Activated CD4-positive, alpha-beta T cell treated with anti-CD3 and anti-CD28 coated beads, Interleukin-2, amount 50 U/mL, for 4 hours (primary cell): ENCODE results near the gene TGFBI.

ENCODE experiments used
- DNase-seq, 2 experiments: peaks; one replicate each; pipeline ENCODE4 v3.0.0-alpha.2; 2020

Gene TGFBI

DNA sequence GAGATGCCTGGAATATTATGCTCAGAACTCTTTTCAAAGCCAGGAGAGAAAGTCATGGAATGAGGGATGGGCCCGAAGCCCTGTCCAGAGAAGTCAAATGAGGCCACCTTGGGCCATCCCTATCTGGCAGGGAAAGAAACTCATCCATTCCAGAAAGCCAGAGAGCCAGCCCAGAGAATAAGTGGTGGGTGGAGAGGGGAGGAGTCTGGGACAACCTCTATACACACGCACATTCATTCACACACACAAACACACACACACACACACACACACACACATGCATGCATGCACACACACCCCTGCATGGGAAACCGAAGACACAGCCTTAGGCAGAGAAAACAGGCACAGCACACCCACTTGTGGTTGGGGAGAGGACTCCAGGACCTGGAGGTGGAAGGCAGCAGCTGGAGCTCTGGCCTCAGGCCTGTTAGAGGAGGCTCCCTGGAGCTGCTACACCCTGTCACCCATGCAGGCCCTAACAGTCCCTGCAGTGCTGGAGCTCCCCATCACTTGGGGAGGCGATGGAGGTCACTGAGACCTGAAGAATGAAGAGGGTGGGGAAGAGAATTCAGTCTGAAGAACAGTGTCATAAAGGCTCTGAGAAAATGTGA is 38.0 kb downstream of the TGFBI start:
- no peak for DNase-seq

DNA sequence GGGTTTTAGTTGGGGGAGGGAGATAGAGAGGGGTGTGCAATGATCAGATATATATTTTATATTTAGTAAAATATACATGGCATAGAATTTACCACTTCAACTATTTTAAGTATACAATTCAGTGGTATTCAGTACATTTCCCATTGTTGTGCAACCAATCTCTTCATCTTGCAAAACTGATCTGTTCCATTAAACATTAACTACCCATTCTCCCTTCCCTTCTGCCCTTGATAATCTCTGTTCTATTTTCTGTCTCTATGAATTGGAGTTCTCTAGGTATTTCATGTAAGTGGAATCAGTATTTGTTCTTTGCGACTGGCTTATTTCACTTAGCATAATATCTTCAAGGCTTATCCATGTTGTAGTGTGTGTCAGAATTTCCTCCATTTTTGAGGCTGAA is 38.6 kb downstream of the TGFBI start:
- DNase-seq = no peak

DNA sequence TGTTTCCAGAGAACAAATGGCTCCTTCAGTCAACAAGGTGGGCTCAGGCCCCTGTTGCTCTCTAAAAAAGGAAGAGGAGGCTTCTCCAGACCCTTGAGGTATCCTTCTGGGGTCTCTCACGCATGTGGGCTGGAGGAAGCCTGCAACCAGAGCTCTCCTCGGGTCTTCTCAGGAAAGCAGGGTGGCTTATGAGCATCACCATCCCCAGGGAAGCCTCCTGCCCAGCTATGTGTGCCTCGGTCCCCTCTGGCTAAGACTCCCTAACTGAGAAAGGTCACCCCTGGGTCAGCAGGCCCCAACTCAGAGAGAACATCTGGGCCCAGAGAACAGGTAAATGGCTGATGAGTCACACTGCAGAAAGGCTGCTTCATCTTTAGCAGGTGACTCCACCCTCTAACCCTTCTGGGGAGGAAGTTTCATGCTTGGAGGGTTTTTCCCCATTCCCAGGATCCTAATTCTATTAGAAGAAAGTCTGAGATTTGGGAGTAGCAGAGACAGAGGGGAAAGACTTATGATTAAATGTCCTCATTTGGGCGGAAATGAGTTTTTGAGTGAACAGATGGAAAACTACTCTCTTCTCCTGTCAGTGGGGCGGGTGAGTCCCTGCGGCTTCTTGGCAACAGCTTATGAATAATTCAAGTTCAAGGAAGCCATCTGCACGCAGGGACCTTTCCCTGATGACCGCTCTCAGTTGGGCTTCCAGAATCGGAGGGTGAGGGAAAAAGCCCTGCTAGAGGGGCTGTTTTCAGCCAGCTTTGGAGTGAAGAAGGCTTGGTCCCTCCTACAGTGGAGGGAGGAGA is 41.9 kb downstream of the TGFBI start:
- no peak for DNase-seq

- DNase-seq = no peak
Observed at GRCh38 chr5:136073714-136074529, 45.1 kb downstream of the TGFBI start.

DNA sequence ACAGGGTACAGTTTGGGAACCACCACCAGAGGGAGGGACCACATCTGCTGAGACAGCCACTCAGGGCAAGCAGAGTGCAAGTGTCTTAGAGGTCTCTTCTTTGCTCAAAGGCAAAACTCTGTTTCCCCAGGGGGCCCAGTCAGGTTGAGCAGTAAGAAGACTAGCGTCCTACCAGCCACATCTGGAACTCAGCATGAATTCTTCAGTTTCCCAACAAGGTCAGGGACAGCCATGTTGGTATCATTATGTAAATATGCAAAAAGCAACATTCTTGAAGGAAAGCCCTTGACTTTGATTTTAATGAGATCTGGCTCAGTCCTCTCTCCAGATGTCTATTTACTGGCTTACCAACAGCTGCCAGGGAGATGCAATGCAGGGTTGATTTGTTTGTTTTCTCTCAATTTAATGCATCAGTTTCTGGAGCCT is 46.7 kb downstream of the TGFBI start:
- no peak for DNase-seq

GRCh38 chr5:136076067-136076466 is 47.3 kb downstream of the TGFBI start:
- no peak for DNase-seq

- DNase-seq = no peak
Observed at GRCh38 chr5:136076881-136077445, 48.2 kb downstream of the TGFBI start.

GRCh38 chr5:136079195-136079985 is 50.6 kb downstream of the TGFBI start:
- DNase-seq = no peak

DNA sequence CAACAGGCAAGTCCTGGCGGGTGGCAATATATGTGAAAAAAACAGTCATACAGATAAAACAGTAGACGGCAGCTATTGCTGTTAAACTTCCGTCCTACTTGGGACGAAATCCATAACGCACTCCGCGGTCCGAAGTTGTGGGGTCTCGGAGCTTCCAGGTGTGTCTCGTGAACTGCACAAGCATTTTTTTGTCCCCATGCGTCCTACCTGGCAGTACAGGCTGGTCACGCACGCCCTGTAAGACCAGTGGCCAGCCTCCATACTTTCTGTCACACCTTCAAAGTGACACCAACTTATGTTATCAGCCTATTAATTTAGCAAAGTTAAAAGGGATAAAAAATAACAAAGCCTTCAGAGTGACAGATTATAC is 51.3 kb downstream of the TGFBI start:
- DNase-seq = no peak

DNA sequence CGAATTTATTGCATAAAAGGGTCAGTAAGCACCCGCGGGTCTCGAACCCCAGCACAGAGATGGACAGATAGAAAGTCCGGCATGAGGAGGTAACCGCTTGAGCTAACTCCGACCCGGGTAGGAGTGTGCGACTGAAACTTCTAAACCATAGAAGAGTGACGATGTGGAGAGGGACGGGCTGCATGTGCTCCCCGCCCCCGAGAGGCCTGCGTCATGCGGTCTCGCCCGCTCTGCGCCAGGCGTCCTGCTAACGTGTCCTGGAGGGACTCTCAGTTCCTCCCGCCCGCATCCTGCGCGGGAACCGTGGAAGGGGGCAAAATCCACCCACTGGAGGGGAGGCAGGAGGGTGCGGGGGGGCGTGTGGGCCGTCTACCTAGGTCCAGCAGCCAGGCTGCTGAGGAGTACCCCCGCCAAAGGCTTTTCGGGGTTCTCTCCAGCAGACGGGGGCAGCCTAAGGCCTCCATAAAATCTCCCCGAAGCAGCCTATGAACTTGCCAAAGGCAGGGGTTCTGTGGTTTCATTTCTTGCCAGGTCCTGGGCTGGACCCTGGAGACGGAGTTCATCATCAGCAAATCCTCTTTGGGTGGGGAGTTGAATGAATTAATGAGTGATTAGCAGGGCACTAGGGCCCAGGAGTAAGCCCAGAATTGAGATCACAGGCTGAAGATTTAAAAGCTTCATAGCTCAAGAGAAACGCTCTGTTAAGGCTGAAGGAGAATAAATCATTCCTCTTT is 51.9 kb downstream of the TGFBI start:
- peak; percentile 43 to 48 for DNase-seq

GRCh38 chr5:136081217-136081591 is 52.4 kb downstream of the TGFBI start:
- no peak for DNase-seq

DNA sequence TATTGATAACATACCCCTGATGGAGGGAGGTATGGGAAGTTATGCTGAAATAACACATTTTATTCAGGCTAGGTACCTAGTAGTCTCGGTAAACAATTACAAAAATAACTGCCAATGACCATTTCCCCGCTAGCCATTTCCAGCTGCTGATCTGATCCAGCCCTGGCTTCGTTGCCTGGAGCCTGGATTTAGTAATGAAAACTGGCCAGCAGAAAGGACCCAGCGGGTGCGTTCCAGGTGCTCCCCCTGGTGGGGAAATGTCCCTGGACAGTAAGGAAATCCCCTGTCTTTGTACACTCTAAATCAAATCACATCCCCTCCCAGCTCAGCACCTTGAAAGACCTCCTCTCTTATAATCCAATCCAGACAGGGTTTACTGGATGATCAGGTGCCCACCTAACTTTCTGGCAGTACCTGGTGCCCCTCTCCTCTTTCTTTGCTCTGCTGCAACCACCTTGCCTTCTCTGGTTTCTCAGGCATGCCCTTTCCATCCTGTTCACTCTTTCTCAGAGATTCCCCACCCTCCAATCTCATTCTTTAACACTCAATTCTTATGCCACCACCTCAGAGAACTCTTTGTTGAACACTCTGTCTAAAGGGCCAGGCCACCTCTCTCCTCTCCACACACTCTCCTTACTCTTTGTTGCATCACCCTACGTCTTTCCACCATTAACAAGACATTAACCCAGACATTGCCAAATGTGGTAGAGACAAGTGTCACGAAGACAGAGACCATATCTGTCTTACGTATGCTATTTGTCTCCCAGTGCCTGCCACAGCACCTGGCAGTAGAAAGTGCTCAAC is 53.8 kb downstream of the TGFBI start:
- peak; percentile 36 to 38 for DNase-seq

- DNase-seq = no peak
Observed at GRCh38 chr5:136084698-136085097, 55.9 kb downstream of the TGFBI start.

- DNase-seq = no peak
Observed at GRCh38 chr5:136086783-136087566, 58.2 kb downstream of the TGFBI start.

- no peak for DNase-seq
Observed at GRCh38 chr5:136087961-136088871, 59.4 kb downstream of the TGFBI start.

DNA sequence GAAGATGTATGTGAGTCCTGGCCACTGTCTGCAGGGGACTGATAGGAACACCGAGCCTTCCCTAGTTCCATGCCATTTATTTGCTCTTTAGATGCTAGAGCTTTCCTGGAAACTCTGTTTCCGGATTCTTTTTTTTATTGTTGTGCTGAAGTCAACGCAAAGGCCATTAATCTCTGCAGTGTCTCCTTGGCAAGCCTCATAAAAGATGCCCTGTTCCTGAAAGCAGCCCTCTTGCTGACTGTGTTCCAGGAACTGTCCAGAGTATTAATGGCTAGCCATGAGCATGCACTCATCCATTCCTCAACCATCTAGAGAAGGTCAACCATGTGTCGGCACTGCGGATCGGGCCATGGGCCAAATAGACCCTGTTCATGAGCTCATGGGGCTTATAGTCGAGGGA is 61.0 kb downstream of the TGFBI start:
- DNase-seq = no peak

GRCh38 chr5:136090319-136090718 is 61.5 kb downstream of the TGFBI start:
- no peak for DNase-seq

- no peak for DNase-seq
Observed at GRCh38 chr5:136094189-136094912, 65.6 kb downstream of the TGFBI start.
